Activated CD4-positive, alpha-beta T cell treated with anti-CD3 and anti-CD28 coated beads, Interleukin-2, Interleukin-6, amounts not matched to agents 100 ng/mL and 50 ng/mL, durations not matched to agents 16 hours and 8 hours (primary cell): ENCODE results near the gene CYTH3.
A peak's percentile ranks its signal among the peaks of the same experiment; 100 is the strongest.
"Not testable (repeated sequence)": the region's sequence is repeated elsewhere in the genome, so short reads cannot be mapped to it uniquely, and the experiment has no call there.

ENCODE experiments used
- DNase-seq: peaks from one replicate; pipeline ENCODE4 v3.0.0-alpha.2; 2020

Gene CYTH3

DNA sequence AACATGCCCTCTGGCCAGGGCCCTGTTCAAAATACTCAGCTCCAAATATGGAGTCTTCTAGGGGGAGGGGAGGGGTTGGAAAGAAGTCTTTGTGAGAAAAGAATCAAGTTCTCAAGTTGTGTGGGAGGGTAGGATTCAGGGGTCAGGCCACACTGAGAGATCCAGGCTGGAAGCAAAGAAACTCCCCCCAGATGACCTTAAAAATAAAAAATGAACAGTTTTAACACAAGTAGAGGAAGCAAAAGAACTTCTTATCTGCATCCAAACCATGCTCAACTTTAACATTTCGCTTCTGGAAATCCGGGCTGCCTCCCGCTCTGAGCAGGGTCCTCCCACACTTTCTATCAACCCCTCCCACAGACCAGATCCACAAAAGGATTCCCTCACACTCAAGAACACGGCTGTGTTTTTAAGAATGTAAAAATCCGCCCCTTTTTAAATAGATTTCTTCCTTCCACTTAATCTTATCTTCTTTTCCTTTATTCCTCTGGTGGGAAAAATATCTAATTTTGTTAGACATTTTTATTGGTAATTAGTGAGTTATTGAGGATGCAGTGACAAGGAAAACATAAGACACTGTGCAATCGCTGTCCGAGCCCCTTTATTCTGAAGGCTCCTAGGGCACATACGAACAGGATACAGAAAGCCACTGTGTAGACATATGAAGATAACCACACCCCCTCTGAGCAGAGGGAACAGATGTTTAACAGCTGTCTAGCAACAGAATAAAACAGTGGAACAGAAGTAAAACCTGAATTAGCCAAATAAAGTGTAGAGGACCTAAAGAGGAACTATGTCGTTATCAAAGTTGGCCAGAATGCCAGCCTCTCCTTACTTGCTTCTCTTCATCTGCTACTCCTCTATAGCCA is 43.8 kb downstream of the CYTH3 start:
- no peak for DNase-seq

DNA sequence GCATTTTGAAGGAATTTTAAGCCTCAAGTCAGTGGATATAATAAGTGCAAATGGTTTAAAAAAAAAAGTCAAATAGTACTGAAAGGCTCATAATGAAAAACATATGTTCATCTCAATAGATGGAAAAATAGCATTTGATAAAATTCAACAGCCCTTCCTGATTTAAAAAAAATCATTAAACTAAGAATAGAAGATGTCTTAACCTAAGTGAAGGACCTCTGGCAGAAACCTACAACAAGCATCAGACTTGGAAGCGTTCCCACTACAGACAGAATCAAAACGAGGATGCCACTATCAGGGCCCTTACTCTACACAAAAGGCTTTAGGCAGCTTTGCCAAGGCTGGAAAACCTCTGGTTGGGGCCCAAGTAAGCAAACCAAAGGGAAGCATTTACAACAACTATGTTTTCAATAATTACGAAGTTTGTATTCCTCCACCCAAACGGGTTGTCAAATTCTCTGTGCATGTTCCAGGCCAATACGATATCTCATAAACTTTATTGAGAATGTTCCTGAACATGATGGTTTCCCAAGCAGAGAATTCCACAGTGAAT is 45.1 kb downstream of the CYTH3 start:
- DNase-seq: no peak

DNA sequence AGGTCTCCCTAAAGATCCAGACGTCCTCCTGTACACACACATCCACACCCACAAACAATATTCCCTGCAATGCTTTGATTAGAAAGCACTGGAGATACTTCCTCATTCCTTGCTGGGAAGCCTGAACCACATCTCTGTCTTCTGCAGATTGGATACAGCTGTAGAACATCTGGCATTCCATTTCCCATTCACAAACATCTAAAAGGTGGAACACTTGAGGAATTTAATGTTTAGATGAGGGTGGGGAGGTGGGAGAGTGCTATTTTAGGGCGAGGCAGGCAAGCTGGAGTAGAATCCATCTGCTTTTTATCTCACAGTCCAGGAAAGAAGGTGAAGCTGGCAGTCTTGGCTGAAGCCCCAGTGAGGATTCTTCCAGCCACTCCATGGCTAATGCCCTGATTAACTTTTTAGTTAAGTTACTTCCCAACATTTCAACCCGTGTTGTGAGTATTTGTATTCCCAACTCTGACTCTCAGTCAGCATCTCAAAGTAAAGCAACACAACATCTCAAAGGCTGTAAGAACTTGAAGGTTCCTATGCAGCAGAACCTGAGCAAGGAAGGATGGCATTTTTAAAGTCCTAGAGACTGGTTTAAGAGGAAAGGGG is 46.1 kb downstream of the CYTH3 start:
- no peak for DNase-seq

DNA sequence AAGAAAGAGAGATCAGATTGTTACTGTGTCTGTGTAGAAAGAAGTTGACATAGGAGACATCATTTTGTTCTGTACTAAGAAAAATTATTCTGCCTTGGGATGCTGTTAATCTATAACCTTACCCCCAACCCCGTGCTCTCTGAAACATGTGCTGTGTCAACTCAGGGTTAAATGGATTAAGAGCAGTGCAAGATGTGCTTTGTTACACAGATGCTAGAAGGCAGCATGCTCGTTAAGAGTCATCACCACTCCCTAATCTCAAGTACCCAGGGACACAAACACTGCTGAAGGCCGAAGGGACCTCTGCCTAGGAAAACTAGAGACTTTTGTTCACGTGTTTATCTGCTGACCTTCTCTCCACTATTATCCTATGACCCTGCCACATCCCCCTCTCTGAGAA is 49.0 kb downstream of the CYTH3 start:
- not testable (repeated sequence) for DNase-seq

DNA sequence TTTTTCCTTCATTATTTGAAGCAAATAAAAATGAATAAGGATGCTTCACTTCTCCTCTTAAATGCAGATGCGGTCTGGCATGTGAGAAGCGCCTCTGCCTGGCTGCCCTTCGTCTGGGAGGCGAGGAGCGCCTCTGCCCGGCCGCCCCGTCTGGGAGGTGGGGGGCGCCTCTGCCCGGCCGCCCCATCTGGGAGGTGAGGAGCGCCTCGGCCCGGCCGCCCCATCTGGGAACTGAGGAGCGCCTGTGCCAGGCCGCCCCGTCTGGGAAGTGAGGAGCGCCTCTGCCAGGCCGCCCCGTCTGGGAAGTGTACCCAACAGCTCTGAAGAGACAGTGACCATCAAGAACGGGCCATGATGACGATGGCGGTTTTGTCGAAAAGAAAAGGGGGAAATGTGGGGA is 49.4 kb downstream of the CYTH3 start:
- not testable (repeated sequence) for DNase-seq

DNA sequence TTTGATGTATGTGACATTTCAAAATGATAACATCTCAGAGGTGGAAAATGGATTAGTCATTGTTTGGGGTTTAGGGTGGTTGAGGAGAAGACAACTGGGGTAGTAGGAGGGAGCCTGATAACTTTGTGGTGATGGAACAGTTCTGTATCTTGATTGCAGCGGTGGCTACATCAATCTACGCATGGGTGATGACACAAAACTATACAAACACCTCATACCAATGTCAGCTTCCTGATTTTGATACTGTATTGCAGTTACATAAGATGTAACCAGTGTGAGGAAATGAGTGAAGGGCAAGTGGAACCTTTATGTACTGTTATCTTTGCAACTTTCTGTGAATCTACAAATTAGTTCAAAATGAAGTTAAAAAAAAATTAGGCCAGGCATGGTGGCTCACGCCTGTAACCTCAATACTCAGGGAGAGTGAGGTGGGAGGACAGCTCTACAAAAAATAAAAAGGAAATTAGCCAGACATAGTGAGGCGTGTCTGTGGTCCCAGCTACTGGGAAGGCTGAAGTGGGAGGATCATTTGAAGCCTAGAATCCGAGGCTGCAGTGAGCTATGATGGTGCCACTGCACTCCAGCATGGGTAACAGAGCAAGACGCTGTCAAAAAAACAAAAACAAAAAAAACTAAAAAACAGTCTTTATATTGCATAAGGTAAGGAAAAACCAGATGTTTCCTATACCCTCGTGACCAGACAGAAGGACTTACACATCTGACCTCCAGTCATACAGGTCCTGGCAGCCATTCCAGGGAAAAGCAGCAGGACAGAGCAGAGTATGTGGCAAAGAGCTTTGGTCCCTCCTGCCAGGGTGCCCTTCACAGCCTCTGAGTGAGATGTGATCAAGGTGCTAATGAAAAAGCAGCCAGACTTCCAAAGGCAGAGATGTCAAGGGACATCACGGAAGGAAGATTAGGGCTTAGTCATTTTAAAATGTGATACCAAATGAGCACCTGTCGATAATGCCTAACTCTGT is 50.8 kb downstream of the CYTH3 start:
- peak; percentile 82 for DNase-seq

DNA sequence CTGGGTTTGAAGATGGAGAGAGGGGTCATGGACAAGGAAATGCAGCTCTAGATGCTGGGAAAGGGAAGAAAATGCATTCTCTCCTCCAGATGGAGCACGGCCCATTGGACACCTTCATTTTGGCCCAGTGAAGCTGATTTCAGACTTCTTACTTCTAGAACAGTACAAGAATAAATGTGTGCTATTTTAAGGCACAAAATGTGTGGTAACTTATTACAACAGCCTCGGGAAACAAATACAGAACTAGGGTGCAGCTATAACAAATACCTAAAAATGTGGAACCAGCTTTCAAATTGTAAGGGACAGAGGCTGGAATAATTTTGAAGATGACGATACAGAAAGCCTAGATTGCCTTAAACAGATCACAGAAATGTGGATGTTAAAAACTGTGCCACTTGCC is 54.1 kb downstream of the CYTH3 start:
- no peak for DNase-seq

DNA sequence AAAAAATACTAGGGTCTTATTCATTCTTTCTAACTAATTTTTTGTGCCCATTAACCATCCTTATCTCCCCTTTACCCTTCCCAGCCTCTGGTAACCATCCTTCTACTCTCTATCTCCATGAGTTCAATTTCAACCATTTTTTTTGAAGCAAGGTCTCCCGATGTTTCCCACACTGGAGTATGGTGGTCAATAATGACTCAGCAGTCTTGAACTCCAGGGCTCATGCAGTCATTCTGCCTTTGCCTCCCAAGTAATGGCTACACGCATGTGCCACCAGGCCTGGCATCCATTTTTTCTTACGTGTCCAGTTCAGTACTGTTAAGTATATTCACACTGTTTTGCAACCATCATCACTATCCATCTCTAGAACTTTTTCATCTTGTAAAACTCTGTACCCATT is 60.4 kb downstream of the CYTH3 start:
- DNase-seq: no peak

DNA sequence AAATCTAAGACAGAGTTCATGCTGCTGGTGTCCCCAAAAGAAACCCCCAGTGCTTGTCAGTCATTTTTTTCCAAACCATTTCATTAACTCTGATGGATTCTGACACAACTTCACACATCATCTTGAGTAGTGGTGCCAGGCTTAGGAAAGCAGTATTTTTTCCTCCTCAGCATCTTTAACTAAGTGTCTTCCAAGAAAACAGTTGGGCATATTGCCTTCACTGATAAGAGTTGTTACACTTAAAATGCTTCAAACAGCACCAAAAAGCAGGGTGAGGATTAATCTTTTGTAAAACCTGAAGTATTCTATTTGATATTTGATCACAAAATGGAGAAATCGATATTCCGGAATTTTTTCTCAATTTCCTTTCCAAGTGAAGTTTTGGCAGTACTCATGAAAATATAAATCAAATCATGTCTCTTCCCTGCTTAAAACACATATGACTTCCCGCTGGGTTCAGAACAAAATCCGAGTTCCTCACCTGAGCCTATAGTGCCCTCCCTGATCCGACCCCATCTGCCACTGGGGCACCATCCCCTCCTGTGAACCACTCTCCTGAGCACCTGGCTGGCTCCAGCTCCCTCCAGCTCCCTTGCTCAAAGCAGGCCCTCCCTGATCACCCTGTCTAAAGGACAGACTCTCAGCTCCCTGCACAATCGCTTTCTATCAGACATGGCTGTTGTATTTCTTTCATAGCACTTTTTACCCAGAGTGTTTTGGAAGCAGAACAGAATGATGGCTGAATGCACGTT is 61.6 kb downstream of the CYTH3 start:
- no peak for DNase-seq

DNA sequence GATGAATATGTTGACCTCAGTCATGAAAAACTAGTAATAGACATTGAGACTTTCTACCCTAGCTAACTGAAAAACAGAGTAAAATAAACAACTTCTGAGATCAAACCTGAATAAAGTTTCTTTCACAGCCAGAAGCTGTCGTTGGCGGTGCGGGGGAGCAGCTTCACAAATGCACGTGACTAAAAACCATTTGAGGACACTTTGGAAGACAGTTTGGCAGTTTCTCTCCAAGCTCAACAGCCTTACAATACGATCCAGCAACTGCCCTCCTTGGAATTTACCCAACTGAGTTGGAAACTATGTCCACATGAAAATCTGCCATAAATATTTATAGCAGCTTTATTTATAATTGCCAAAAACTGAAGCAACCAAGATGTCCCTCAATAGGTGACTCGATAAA is 63.1 kb downstream of the CYTH3 start:
- no peak for DNase-seq

DNA sequence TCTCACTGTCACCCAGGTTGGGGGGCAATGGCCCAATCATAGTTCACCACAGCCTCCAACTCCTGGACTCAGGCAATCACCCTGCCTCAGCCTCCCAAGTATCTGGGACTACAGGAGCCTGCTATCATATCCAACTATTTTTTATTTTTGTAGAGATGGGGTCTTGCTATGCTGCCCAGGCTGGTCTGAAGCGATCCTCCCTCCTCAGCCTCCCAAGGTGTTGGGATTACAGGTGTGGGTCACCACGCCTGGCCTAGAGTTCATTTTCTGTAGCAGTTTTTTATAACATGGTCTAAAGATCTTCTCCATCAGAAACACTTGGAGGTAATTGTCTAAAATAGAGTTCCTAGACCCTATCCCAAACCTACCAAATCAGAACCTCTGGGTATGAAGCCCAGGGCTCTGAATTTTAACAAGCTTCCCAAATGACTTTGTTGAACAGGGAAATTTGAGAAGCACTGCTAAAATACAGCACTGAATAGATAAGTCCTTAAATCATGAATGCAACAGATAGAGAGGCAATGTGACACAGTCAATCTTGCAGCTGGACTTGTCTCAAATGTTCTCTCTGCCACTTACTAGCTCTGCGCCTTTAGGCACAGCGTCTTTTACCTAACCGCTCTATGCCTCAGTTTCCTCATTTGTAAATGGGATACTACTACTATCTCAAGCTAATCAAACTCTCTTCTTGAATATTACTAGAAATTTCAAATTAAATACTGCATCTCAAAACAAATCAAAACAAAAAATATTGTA is 63.7 kb downstream of the CYTH3 start:
- DNase-seq: no peak

DNA sequence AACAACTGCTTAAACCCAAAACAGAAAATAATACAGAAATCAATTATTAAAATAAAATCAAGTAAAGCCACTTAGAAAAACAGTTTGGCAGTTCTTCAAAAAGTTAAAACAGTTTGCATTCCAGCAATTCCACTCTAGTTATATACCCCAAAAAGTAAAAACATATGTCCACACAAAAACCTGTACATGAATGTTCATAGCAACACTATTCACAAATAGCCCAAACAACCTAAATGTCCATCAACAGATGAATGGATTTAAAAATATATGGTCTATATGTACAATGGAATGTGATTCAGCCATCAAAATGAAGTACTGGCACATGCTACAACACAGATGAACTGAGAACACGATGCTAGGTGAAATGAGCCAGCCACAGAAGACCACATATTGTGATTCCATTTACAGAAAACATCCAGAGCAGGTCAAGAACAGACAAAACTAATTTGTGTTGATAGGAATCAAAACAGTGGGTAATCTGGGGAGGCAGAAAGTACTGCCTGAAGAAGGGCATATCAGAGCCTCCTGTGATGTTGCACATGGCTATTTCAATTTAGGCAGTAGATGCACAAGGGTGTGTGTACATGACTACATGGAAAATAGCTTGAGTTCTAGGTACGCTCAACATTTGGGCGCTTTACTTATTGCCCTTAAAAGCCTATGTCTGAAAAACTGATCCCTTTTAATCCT is 66.3 kb downstream of the CYTH3 start:
- no peak for DNase-seq

DNA sequence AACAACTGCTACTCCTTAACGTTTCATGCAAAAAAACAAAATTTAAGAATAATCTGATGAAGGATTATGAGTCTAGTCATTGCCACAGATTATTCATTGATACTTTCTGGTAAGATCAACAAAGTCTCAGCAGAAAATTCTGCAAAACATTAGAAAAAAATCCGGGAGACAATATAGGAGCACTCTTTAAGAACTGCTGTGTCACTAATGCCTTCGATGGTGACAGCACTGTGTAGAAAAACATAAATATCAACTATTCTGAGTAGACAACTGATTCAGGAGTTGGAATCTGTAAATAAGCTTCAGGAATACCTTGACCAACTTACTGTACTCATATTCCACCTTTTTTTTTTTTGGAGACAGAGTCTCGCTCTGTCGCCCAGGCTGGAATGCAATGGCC is 69.0 kb downstream of the CYTH3 start:
- no peak for DNase-seq

DNA sequence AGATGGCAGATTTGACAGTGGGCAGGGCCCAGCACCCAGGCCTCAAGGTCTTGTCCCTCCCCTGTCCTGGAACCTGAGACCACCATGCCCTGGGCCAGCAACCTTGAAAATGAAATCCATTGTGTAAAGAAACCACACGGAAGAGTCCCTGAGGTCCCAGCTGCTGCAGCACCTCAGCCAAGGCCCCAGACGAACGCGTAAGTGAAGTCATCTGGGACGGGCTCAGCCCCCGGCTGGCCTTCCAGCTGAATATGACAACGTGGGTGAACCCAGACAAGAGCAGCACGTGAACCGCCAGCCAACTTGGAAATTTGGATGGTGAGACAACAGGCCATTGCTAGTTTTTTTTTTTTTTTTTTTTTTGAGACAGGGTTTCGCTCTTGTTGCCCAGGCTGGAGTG is 70.3 kb downstream of the CYTH3 start:
- DNase-seq: no peak

DNA sequence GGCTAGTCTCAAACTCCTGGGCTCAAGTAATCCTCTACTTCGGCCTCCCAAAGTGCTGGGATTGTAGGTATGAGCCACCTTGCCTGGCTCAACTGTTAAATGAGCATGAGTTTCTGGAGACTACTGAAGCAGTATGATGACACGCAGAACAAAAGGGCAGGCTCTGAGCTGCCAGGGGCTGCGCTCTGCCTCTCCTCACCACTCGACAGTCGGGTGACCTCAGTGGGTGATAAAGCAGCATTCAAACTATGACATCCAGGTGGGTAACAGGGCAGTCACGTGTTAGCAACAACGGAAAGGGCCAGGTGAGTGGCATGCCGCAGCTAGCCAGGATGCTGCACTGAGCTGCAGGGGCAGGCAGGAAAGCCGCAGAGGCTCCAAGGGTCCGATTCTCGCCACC is 71.5 kb downstream of the CYTH3 start:
- no peak for DNase-seq

DNA sequence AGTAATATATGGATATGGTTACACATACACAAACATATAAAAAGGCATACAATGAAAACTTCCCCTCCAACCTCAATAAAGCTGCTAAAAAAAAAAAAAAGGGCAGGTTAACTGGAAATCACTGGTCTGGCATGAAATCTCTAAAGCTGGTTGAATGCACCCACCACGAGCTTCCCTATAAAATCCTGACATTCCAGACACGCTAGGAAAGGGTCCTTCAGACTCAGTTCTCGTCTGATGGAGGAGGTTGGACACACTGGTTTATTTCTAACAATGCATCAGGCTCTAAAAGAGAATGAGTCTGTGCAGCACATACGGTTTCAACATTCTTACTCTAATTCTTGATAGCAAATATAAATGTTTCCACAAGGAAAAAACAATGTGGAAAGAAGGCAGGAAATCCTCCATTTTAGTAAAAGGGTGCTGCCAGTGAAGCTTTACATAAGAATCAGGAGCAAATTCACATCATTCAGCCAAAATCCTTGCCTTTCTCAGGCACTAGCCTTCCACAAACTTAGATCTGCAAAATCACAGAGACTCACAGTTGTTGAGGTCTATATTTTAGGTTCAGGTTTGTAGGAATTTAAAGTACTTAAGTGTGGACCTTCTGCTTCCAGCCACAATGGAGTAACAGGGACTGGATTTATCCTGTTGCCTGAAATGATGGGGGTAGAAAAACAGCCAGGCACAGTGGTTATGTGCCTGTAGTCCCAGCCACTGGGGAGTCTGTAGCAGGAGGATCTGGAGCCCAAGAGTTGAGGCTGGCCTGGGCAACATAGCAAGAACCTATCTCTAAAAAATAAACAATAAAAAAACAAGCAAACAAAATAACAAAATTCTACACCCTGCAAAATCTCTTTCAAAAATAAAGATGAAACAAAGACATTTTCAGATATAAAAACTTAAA is 73.5 kb downstream of the CYTH3 start:
- DNase-seq: no peak

DNA sequence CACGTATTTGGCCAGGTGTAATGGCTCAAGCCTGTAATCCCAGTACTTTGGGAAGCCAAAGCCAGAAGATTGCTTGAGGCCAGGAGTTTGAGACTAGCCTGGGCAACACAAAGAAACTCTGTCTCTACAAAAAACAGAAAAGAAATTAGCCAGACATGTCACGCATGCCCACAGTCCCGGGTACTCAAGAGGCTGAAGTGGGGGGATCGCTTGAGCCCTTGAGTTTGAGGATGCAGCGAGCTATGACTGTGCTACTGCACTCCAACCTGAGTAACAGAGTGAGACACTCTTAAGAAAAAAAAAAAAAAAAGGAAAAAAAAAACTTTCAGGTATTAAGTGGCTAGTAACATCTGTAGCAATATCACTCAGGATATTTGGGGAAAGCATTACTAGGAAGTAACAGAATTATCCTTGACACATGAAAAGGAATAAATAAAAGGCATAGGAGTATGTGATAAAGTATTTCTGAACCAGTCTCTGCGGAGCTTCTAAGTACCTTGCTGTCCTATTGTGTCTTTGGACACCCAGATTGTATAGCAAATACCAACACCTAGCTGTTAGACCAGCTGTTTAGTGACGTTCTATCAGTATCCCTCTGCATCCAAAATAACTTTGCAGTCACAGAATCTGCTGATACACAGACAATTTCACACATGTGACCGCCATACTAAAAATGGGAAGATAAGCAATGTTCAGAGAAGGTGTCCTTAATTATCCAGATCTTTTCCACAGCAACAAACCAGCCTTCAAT is 74.4 kb downstream of the CYTH3 start:
- no peak for DNase-seq

DNA sequence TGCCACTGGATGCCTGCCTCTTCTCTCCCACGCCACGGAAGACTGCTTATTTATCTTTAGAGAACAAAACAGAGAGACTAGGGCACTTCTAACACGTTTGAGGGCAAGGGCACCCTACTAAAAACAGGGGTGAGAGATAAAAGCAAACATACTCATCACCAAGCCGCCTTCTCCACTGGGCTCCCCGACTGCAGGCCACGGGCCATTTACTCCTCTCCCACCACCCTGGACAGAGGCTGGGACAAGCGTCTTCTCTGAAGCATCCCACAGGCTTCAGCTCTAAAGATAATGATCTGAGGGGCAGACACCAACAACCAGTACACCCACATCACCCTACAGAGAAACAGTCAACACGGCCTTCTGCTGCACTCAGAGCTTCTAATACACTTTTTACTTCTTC is 78.7 kb downstream of the CYTH3 start:
- DNase-seq: no peak

DNA sequence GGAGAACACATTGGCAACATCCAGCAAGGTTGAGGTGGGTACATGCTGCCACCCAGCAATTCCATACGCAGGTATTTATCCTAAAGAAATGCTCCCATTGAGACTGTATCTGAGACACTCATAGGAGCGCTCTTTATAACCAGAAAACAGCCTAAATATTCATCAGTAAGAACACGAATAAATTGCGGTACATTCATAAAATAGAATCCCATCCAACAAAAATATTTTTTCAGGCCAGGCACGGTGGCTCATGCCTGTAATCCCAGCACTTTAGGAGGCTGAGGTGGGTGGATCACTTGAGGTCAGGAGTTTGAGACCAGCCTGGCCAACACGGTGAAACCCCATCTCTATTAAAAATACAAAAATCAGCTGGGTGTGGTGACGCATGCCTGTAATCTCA is 81.9 kb downstream of the CYTH3 start:
- DNase-seq: not testable (repeated sequence)
